DND-41 (cell line): Measurements from ENCODE around the gene SMIM1.

ENCODE experiments used
- ATAC-seq: fragments of 200-7000 bp; cut with Tn5 transposase; 3 replicates; pipeline ENCODE4 v1.9.1; 2021; ENCODE audit warnings: low read depth; ENCODE audit not compliant: insufficient read depth
- DNase-seq: peaks from one replicate; pipeline ENCODE4 v3.0.0-alpha.2; 2020
- H2AFZ ChIP-seq: 2 replicates; pipeline ENCODE4 v1.6.0; 2012; ENCODE audit warnings: low read depth, low read length
- H3K27ac ChIP-seq: 2 replicates; pipeline ENCODE4 v1.5.1; 2012; ENCODE audit warnings: low read length, inconsistent platforms
- H3K27me3 ChIP-seq: fragments of 200-600 bp; sonication (generic); 2 replicates; pipeline ENCODE4 v1.6.0; 2012; ENCODE audit warnings: low read length, mild to moderate bottlenecking, inconsistent platforms; ENCODE audit not compliant: insufficient read depth, poor library complexity
- H3K36me3 ChIP-seq: 2 replicates; pipeline ENCODE4 v1.5.1; 2012; ENCODE audit warnings: low read length, inconsistent platforms; ENCODE audit not compliant: insufficient read depth
- H3K4me1 ChIP-seq: 2 replicates; pipeline ENCODE4 v1.5.1; 2012; ENCODE audit warnings: mild to moderate bottlenecking, low read length; ENCODE audit not compliant: insufficient read depth
- H3K4me2 ChIP-seq: 2 replicates; pipeline ENCODE4 v1.6.0; 2012; ENCODE audit warnings: mild to moderate bottlenecking, moderate library complexity, low read length, inconsistent platforms; ENCODE audit not compliant: insufficient read depth
- H3K4me3 ChIP-seq, 2 experiments: fragments of 200-600 bp in 1 of 2; shearing (Covaris generic) in 1 of 2; 2 replicates each; pipeline ENCODE4 v1.5.1; 2012 to 2016; ENCODE audit warnings: inconsistent platforms in 2 of 2, low read length in 2 of 2, mild to moderate bottlenecking in 2 of 2, low read depth in 1 of 2, moderate library complexity in 1 of 2
- H3K79me2 ChIP-seq: 2 replicates; pipeline ENCODE4 v1.6.0; 2012; ENCODE audit warnings: low read length, inconsistent platforms; ENCODE audit not compliant: insufficient read depth
- H3K9ac ChIP-seq: 2 replicates; pipeline ENCODE4 v1.6.0; 2012; ENCODE audit warnings: low read depth, mild to moderate bottlenecking, inconsistent platforms, low read length, moderate library complexity
- H3K9me3 ChIP-seq: 2 replicates; pipeline ENCODE4 v1.5.1; 2012; ENCODE audit warnings: low read length, moderate library complexity, mild to moderate bottlenecking, inconsistent platforms; ENCODE audit not compliant: insufficient read depth, severe bottlenecking
- H4K20me1 ChIP-seq: 2 replicates; pipeline ENCODE4 v1.6.0; 2012; ENCODE audit warnings: low read length; ENCODE audit not compliant: insufficient read depth
- CTCF ChIP-seq: IDR thresholded peaks from 2 replicates; pipeline ENCODE4 v1.5.1; 2012; ENCODE audit warnings: borderline replicate concordance, low read length, moderate library complexity, mild to moderate bottlenecking; ENCODE audit not compliant: poor library complexity, severe bottlenecking; ENCODE audit errors: extremely low read depth
- EZH2 ChIP-seq: IDR thresholded peaks from 3 replicates; pipeline ENCODE4 v1.6.1; 2012; ENCODE audit warnings: borderline replicate concordance, low read depth, mild to moderate bottlenecking, moderate library complexity, low read length, inconsistent platforms; ENCODE audit not compliant: severe bottlenecking

The SMIM1 gene

GRCh38 chr1:3787349-3787715 lies 14.8 kb downstream of the SMIM1 start:
- peaks cover 46% of the 10 kb centered on the region for H3K79me2 ChIP-seq

GRCh38 chr1:3787745-3788605 lies 15.4 kb downstream of the SMIM1 start:
- Histone ChIP-seq H3K27me3 (no peaks in the 10 kb centered on the region), H2AFZ (no peak overlapping the region), H3K27ac (no peak overlapping the region), H3K9ac (no peak overlapping the region), H3K79me2 (peaks cover 52% of the 10 kb centered on the region), H3K36me3 (peaks cover 84% of the 10 kb centered on the region), H3K4me3 (no peak overlapping the region), H4K20me1 (peaks cover 60% of the 10 kb centered on the region), H3K9me3 (no peaks in the 10 kb centered on the region), H3K4me2 (no peak overlapping the region), H3K4me1 (0 out of 2 replicates have a peak, but pooled peaks cover 4% of the 10 kb centered on the region)
- TF ChIP-seq EZH2 (no peak), CTCF (no peak)
- ATAC-seq, result no peak
- no peak for DNase-seq

More at GRCh38 chr1:3787349-3787715, 14.8 kb downstream of the SMIM1 start:
- ATAC-seq (no peak), DNase-seq (no peak)
- Histone ChIP-seq H3K9ac (no peak overlapping the region), H2AFZ (no peak overlapping the region), H3K27ac (no peak overlapping the region), H3K4me2 (no peak overlapping the region), H3K4me3 (no peak overlapping the region), H3K27me3 (no peaks in the 10 kb centered on the region), H4K20me1 (peaks cover 54% of the 10 kb centered on the region), H3K36me3 (peaks cover 87% of the 10 kb centered on the region), H3K4me1 (no peaks in the 10 kb centered on the region), H3K9me3 (no peaks in the 10 kb centered on the region)
- TF ChIP-seq EZH2 (no peak), CTCF (no peak)

- ATAC-seq (no peak), DNase-seq (no peak)
- no peak overlapping the region for H2AFZ ChIP-seq
- peaks cover 61% of the 10 kb centered on the region for H3K79me2 ChIP-seq
- no peaks in the 10 kb centered on the region for H3K27me3 ChIP-seq
- H3K4me2 ChIP-seq, result no peak overlapping the region
- no peaks in the 10 kb centered on the region for H3K9me3 ChIP-seq
- H3K4me1 ChIP-seq, result peaks cover 13% of the 10 kb centered on the region
- no peak overlapping the region for H3K9ac ChIP-seq
- H3K36me3 ChIP-seq, result peaks cover 75% of the 10 kb centered on the region
- H4K20me1 ChIP-seq, result peaks cover 69% of the 10 kb centered on the region
- TF ChIP-seq CTCF (no peak), EZH2 (no peak)
- no peak overlapping the region for H3K27ac ChIP-seq
- no peak overlapping the region for H3K4me3 ChIP-seq
These were observed 16.3 kb downstream of the SMIM1 start for GRCh38 chr1:3788756-3789420.
